Measurements from ENCODE around the gene PTTG1IP.

- TF ChIP-seq CTCF (conservative IDR thresholded peaks at IDR 0.05) (no peak), ZFX (IDR thresholded peaks at IDR 0.05) (no peak)
Measured at GRCh38 chr21:44887126-44887806, 13.8 kb upstream of the PTTG1IP start.

Measured in C4-2B (cell line).